ENCODE measurements around the gene MED31.
"Not testable (repeated sequence)": the region's sequence is repeated elsewhere in the genome, so short reads cannot be mapped to it uniquely, and the experiment has no call there.

Gene MED31

GRCh38 chr17:6611231-6611630 lies 40.2 kb downstream of the MED31 start:
- no peak for DNase-seq

- DNase-seq = no peak
These were observed 41.4 kb downstream of the MED31 start for GRCh38 chr17:6610011-6610410.

DNA sequence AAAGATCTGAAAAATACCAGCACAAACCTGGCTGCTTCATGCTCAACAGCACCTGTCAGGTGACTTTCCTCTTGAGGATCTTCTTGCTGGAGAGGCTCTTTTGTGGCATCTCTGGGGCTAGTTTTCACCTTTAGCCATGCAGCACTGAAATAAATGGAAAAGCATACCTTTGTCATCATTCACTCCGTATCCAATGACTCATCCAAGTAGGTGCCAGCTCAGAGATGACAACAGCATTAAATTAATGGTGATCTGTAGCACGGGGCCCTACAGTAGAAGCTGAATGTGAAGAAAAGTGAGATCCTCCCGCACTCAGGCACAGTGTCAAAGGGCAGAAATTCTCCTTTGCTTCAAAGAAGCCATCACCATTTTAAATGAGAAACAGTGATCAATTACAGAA lies 43.1 kb downstream of the MED31 start:
- DNase-seq = no peak

GRCh38 chr17:6605142-6605541 lies 46.3 kb downstream of the MED31 start:
- no peak for DNase-seq

DNA sequence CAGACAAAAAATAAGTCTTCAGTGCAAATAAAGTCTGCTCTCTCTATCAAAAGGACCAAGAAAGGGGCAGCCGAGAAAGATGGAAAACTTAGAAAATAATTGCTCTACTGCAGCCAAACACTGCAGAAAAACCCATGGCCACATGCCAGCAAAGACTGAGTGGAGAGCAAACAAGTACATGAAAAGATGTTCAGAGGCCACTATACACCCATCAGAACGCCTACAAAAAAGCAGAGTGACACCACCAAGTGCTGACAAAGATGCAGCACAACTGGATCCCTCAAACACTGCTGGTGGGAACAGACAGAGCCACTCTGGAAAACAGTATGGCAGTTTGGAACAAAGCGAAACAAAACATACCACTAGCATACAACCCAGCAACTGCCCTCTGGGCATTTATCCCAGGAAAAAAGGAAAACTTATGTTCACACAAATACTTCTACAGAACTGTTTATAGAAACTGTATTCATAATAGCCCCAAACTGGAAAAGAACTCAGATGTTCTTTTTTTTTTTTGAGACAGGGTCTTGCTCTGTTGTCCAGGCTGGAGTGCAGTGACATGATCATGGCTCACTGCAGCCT lies 47.6 kb downstream of the MED31 start:
- DNase-seq = no peak

GRCh38 chr17:6602141-6602540 lies 49.3 kb downstream of the MED31 start:
- DNase-seq = no peak

- DNase-seq = no peak
These were observed 52.0 kb downstream of the MED31 start for GRCh38 chr17:6599364-6599763.

GRCh38 chr17:6597727-6598126 lies 53.7 kb downstream of the MED31 start:
- no peak for DNase-seq

DNA sequence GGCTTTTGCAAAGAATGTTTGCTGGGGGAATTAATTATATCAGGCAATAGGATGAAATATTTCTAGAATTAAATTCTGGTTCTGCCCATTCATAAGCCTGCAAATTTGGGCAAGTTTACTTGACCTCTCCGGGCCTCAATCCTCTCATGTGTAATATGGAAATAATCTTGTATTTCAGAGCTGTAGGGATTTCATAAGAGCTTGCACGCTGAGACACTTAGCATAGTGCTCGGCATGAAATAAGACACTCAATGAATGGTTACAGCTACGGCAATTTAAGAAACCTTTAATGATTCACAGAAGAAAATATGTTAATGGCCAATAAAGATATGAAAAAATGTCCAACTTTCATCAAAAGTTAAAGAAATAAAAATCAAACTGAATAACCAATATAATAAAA lies 54.5 kb downstream of the MED31 start:
- no peak for DNase-seq

- no peak for DNase-seq
These were observed 54.9 kb downstream of the MED31 start for GRCh38 chr17:6596511-6596910.

DNA sequence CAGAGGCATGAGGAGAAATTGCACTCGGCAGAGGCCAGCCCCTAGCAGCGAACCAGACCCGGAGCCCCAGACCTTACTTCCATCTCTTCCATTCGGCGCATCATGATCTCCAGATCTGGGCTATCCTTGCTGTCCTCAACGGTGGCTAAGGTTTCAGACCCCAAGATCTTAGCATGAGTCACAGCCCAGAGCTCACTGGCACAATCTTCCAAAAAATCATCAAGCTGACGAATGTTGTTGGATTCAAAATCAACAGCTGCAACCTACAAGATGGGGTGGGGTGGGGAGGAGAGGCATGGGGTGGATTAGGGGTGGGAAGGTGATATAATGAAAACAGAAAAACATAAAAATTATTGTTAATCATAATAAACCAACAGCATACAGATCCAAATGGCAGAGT lies 55.3 kb downstream of the MED31 start:
- no peak for DNase-seq

- DNase-seq = not testable (repeated sequence)
These were observed 58.0 kb downstream of the MED31 start for GRCh38 chr17:6593371-6593770.

Measured in CD4-positive, alpha-beta T cell treated with Interleukin-4 for 1 hour (primary cell).